H1 (cell line): ENCODE results near the gene BACE1. TPM values are rescaled to one million over a fixed set of nuclear protein-coding genes. Genes with fewer than 3 reads are reported as not detected.

Source experiments
- CREB1 ChIP-seq: IDR thresholded peaks from 2 replicates; pipeline ENCODE4 v1.6.1; 2012; ENCODE audit warnings: inconsistent platforms
- EGR1 ChIP-seq: IDR thresholded peaks from 2 replicates; pipeline ENCODE4 v1.6.1; 2011; ENCODE audit warnings: low read depth, low read length, borderline replicate concordance
- FOSL1 ChIP-seq: IDR thresholded peaks from 2 replicates; pipeline ENCODE4 v1.6.1; 2011; ENCODE audit warnings: mild to moderate bottlenecking, low read depth, low read length, moderate library complexity; ENCODE audit not compliant: insufficient read depth
- RXRA ChIP-seq: IDR thresholded peaks from 2 replicates; pipeline ENCODE4 v1.6.1; 2011; ENCODE audit warnings: low read depth, mild to moderate bottlenecking, low read length, moderate library complexity; ENCODE audit not compliant: insufficient read depth
- SIN3A ChIP-seq, 2 experiments: IDR thresholded peaks in 1 of 2; conservative IDR thresholded peaks in 1 of 2; 2 replicates each; pipeline ENCODE4 v1.6.1; 2011 to 2012; ENCODE audit warnings: low read length in 2 of 2, improper control_type of control experiment in 1 of 2, low read depth in 1 of 2, mild to moderate bottlenecking in 1 of 2
- SP4 ChIP-seq: IDR thresholded peaks from 2 replicates; pipeline ENCODE4 v1.6.1; 2012; ENCODE audit warnings: low read length, inconsistent platforms
- TAF1 ChIP-seq: IDR thresholded peaks from 2 replicates; pipeline ENCODE4 v1.6.1; 2011; ENCODE audit warnings: mild to moderate bottlenecking, low read depth, low read length
- polyA plus RNA-seq, 7 experiments: library from polyadenylated mRNA; depleted of rRNA in 3 of 7; stranded (reverse) in 5 of 7; unstranded in 2 of 7; fragments of >200 nt in 5 of 7; fragments of 200-250 nt in 2 of 7; gene quantifications; 1 replicate in 5 of 7; 2 replicates in 1 of 7; 4 replicates in 1 of 7; pipeline versions ENCODE4 v1.2.1 to v1.2.3, GENCODE V29; 2011 to 2013; ENCODE audit warnings: missing spikeins in 2 of 7, mixed read lengths in 2 of 7
- total RNA-seq: library from RNA; stranded (reverse); fragmentation: NEBNext Ultra II Directional; extraction: Animal tissue kit (Norgen Biotek cat#: 25700); gene quantifications from 2 replicates; pipeline ENCODE4 v1.2.1, GENCODE V29; 2021
- TF ChIP-seq, protein P1 (sequence below): IDR thresholded peaks from 2 replicates; pipeline ENCODE4 v1.6.1; 2011; ENCODE audit warnings: low read depth, mild to moderate bottlenecking, low read length; ENCODE audit not compliant: insufficient read depth
- TF ChIP-seq, protein P2 (sequence below): IDR thresholded peaks from 2 replicates; pipeline ENCODE4 v1.6.1; 2012; ENCODE audit warnings: inconsistent platforms

Gene BACE1
- total and polyA plus RNA-seq, 2 of the 8 experiments (the other 6 are each of a cell fraction or from before 2014, with no cell fraction given): 7.7 to 7.9 TPM

DNA sequence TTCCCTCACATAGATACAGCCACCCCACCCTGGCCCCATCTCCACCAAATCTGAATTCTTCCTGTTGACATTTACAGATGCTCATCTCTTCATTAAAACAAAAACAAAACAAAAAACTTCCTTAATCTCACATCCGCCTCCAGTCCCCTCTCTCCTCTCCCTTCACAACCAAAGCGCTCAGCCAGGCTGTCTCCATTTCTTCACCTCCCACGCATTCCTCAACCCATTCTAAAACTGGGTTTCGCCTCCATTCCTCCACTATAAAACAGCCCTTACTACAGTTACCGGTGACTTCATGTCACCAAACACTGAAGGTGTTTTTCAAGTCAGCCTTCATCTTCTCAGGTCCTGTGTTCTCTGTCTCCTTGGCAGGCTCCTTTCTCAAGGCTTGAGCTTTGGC is 15.3 kb downstream of the BACE1 start (continued):
- TF ChIP-seq CREB1 (no peak), RXRA (no peak), SP4 (no peak), FOSL1 (no peak), SIN3A (conservative IDR thresholded peaks at IDR 0.05 in 1 of 2, IDR thresholded peaks at IDR 0.05 in 1 of 2; ENCODE audit: low read depth in 1 of 2, low read length in 2 of 2) (no peak), EGR1 (no peak), TAF1 (no peak)
- TF ChIP-seq, protein P1, sequence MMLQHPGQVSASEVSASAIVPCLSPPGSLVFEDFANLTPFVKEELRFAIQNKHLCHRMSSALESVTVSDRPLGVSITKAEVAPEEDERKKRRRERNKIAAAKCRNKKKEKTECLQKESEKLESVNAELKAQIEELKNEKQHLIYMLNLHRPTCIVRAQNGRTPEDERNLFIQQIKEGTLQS: no peak
- TF ChIP-seq, protein P2, sequence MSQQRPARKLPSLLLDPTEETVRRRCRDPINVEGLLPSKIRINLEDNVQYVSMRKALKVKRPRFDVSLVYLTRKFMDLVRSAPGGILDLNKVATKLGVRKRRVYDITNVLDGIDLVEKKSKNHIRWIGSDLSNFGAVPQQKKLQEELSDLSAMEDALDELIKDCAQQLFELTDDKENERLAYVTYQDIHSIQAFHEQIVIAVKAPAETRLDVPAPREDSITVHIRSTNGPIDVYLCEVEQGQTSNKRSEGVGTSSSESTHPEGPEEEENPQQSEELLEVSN: no peak
